Skeletal muscle tissue (tissue), 4 donors: ENCODE results near the gene CDC14B. TPM values are rescaled to one million over a fixed set of nuclear protein-coding genes. Genes with fewer than 3 reads are reported as not detected.
A peak's percentile ranks its signal among the peaks of the same experiment; 100 is the strongest.

ENCODE experiments used
- H3K27ac ChIP-seq: one replicate; pipeline ENCODE4 v1.7.0; 2013; ENCODE audit warnings: mild to moderate bottlenecking, low read depth, low read length, inconsistent platforms
- H3K27me3 ChIP-seq, 3 donors: one replicate each; pipeline ENCODE4 v1.7.0; 2013; ENCODE audit warnings: low read length in 3 of 3; ENCODE audit not compliant: control insufficient read depth in 3 of 3, insufficient read depth in 3 of 3
- H3K36me3 ChIP-seq, 3 donors: one replicate each; pipeline ENCODE4 v1.7.0; 2013; ENCODE audit warnings: low read length in 3 of 3; ENCODE audit not compliant: control insufficient read depth in 3 of 3, insufficient read depth in 3 of 3
- H3K4me1 ChIP-seq, 3 donors: one replicate each; pipeline ENCODE4 v1.7.0; 2013; ENCODE audit warnings: low read length in 3 of 3, mild to moderate bottlenecking in 3 of 3; ENCODE audit not compliant: control insufficient read depth in 3 of 3, insufficient read depth in 3 of 3
- H3K4me3 ChIP-seq, 3 donors: one replicate each; pipeline ENCODE4 v1.7.0; 2013; ENCODE audit warnings: low read length in 3 of 3
- H3K9ac ChIP-seq, 3 donors: one replicate each; pipeline ENCODE4 v1.7.0; 2013; ENCODE audit warnings: low read length in 3 of 3, mild to moderate bottlenecking in 3 of 3, moderate library complexity in 2 of 3, low read depth in 1 of 3
- H3K9me3 ChIP-seq, 3 donors: one replicate each; pipeline ENCODE4 v1.7.0; 2013; ENCODE audit warnings: low read length in 3 of 3; ENCODE audit not compliant: control insufficient read depth in 3 of 3
- total RNA-seq: library from RNA; depleted of rRNA; stranded (reverse); fragments of >200 nt; gene quantifications from one replicate; pipeline ENCODE4 v1.2.3, GENCODE V29; 2014
- donor health status: Osteomylitis.

CDC14B gene
- total RNA-seq, 1 donor from 2014 or later, result 45.9 TPM

GRCh38 chr9:96497117-96497399 is 122.6 kb downstream of the CDC14B start:
- Histone ChIP-seq H3K9me3 (no peaks in the 10 kb centered on the region), H3K36me3 (peaks cover 2 to 4% (median 3%) of the 10 kb centered on the region in 3 donors), H3K4me1 (peaks cover 0 to 3% (median 0%) of the 10 kb centered on the region in 3 donors), H3K9ac (no peak overlapping the region), H3K4me3 (no peak overlapping the region), H3K27ac (no peak overlapping the region), H3K27me3 (no peaks in the 10 kb centered on the region)

- Histone ChIP-seq H3K4me1 (peaks cover 0 to 3% (median 0%) of the 10 kb centered on the region in 3 donors), H3K4me3 (no peak overlapping the region), H3K36me3 (peaks cover 6 to 9% (median 8%) of the 10 kb centered on the region in 3 donors), H3K27ac (no peak overlapping the region), H3K9me3 (no peaks in the 10 kb centered on the region), H3K27me3 (no peaks in the 10 kb centered on the region), H3K9ac (no peak overlapping the region)
These were observed 123.1 kb downstream of the CDC14B start for GRCh38 chr9:96496368-96497116.

DNA sequence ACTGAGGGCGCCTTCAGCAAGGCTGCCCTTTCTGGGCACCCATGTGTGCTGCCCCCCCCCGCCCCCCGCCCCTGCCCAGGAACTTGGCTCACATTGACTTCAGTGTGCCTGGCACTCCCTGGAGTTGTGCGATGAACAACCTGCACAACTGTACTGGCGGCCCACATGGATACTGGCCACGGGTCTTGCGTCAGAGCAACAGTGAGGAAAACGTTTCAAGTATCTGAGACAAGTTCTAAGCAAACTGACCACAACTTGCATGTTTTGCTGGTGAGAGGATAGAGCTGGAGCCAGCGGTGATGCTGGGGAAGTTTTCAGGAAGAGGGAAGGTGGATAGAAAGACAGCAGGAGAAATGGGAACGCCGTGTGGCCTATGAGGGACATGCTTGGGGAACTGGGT is 124.3 kb downstream of the CDC14B start:
- Histone ChIP-seq H3K27ac (peak overlapping the region; percentile 47), H3K27me3 (no peaks in the 10 kb centered on the region), H3K4me3 (no peak overlapping the region), H3K36me3 (peaks cover 10 to 19% (median 15%) of the 10 kb centered on the region in 3 donors), H3K4me1 (peaks cover 0 to 3% (median 0%) of the 10 kb centered on the region in 3 donors), H3K9me3 (no peaks in the 10 kb centered on the region), H3K9ac (no peak overlapping the region)

- H3K4me3 ChIP-seq, result no peak overlapping the region
- H3K4me1 ChIP-seq, result peaks cover 0 to 3% (median 0%) of the 10 kb centered on the region in 3 donors
- no peak overlapping the region for H3K27ac ChIP-seq
- H3K27me3 ChIP-seq, result no peaks in the 10 kb centered on the region
- no peaks in the 10 kb centered on the region for H3K9me3 ChIP-seq
- peaks cover 19 to 30% (median 19%) of the 10 kb centered on the region in 3 donors for H3K36me3 ChIP-seq
- no peak overlapping the region for H3K9ac ChIP-seq
These were observed 125.3 kb downstream of the CDC14B start for GRCh38 chr9:96494215-96494800.

GRCh38 chr9:96493757-96494156 is 125.9 kb downstream of the CDC14B start:
- peaks cover 0 to 3% (median 0%) of the 10 kb centered on the region in 3 donors for H3K4me1 ChIP-seq
- no peaks in the 10 kb centered on the region for H3K27me3 ChIP-seq
- no peak overlapping the region for H3K27ac ChIP-seq
- peaks cover 21 to 35% (median 24%) of the 10 kb centered on the region in 3 donors for H3K36me3 ChIP-seq
- no peaks in the 10 kb centered on the region for H3K9me3 ChIP-seq
- H3K9ac ChIP-seq, result no peak overlapping the region
- H3K4me3 ChIP-seq, result no peak overlapping the region

GRCh38 chr9:96492993-96493531 is 126.6 kb downstream of the CDC14B start:
- Histone ChIP-seq H3K27me3 (no peaks in the 10 kb centered on the region), H3K9me3 (no peaks in the 10 kb centered on the region), H3K36me3 (peaks cover 24 to 39% (median 31%) of the 10 kb centered on the region in 3 donors), H3K4me1 (peaks cover 0 to 3% (median 0%) of the 10 kb centered on the region in 3 donors), H3K27ac (no peak overlapping the region), H3K4me3 (no peak overlapping the region), H3K9ac (no peak overlapping the region)

DNA sequence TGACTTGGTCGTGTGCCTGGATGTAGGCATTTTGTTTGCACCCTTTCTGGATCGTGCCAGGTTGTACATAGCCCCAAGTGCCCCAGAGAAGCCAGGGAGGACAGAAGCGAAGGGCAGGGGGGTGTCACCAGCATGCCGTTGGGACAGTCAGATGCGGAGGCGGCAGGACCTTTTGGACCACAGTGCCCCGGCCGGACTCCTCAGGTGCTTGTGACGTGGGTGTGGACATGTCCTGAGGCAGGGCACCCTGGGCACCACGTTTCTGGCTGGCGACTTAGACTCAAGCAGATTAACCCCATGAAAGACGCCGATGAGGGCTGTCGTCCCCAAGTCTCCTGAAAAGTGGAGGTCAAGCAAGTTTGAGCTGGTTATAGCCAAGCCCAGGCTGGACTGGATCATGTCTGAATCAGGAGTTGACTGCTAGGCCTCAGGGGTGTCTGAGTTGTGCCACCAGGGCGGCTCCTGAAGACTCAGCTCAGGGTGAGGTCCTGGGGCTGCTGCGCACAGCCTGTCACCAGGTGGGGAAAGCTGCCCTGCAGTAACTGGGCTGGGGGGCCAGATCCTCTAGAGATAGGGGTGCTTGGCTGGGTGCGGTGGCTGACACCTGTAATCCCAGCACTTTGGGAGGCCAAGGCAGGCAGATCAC is 127.6 kb downstream of the CDC14B start:
- no peak overlapping the region for H3K9ac ChIP-seq
- H3K36me3 ChIP-seq, result peaks cover 24 to 39% (median 31%) of the 10 kb centered on the region in 3 donors

GRCh38 chr9:96491079-96491879 is 128.4 kb downstream of the CDC14B start:
- Histone ChIP-seq H3K27me3 (no peaks in the 10 kb centered on the region), H3K4me1 (peaks cover 8 to 12% (median 9%) of the 10 kb centered on the region in 3 donors), H3K9ac (no peak overlapping the region), H3K27ac (no peak overlapping the region), H3K36me3 (peaks cover 24 to 39% (median 31%) of the 10 kb centered on the region in 3 donors), H3K9me3 (no peaks in the 10 kb centered on the region), H3K4me3 (no peak overlapping the region)

More for the DNA sequence above, 127.6 kb downstream of the CDC14B start:
- Histone ChIP-seq H3K27me3 (no peaks in the 10 kb centered on the region), H3K27ac (no peak overlapping the region), H3K4me1 (peaks cover 1 to 4% (median 2%) of the 10 kb centered on the region in 3 donors), H3K4me3 (no peak overlapping the region), H3K9me3 (no peaks in the 10 kb centered on the region)

- Histone ChIP-seq H3K9ac (no peak overlapping the region), H3K9me3 (no peaks in the 10 kb centered on the region), H3K4me3 (no peak overlapping the region), H3K4me1 (peaks cover 10 to 15% (median 13%) of the 10 kb centered on the region in 3 donors), H3K36me3 (peaks cover 24 to 39% (median 31%) of the 10 kb centered on the region in 3 donors), H3K27ac (no peak overlapping the region), H3K27me3 (no peaks in the 10 kb centered on the region)
These were observed 129.0 kb downstream of the CDC14B start for GRCh38 chr9:96490534-96491078.
